Osteoblast (primary cell): Measurements from ENCODE around the gene NDUFAF8. TPM values are rescaled to one million over a fixed set of nuclear protein-coding genes. Genes with fewer than 3 reads are reported as not detected.

Experiments
- DNase-seq: peaks from one replicate; pipeline ENCODE4 v3.0.0; 2011; ENCODE audit warnings: low spot score, mixed read lengths; ENCODE audit not compliant: insufficient read length; ENCODE audit errors: missing footprints
- H2AFZ ChIP-seq: 2 replicates; pipeline ENCODE4 v1.6.0; 2011; ENCODE audit warnings: mild to moderate bottlenecking, low read length
- H3K27ac ChIP-seq: 2 replicates; pipeline ENCODE4 v1.5.1; 2011; ENCODE audit warnings: mild to moderate bottlenecking, low read depth, low read length, moderate library complexity
- H3K27me3 ChIP-seq: 2 replicates; pipeline ENCODE4 v1.6.0; 2012; ENCODE audit warnings: mild to moderate bottlenecking, control low read depth, inconsistent platforms, low read length, moderate library complexity; ENCODE audit not compliant: insufficient read depth
- H3K36me3 ChIP-seq: 2 replicates; pipeline ENCODE4 v1.5.1; 2011; ENCODE audit warnings: mild to moderate bottlenecking, low read length, control low read depth, moderate library complexity; ENCODE audit not compliant: insufficient read depth
- H3K4me1 ChIP-seq: 2 replicates; pipeline ENCODE4 v1.5.1; 2011; ENCODE audit warnings: mild to moderate bottlenecking, low read length, control low read depth, moderate library complexity; ENCODE audit not compliant: insufficient read depth
- H3K4me2 ChIP-seq: 2 replicates; pipeline ENCODE4 v1.6.0; 2011; ENCODE audit warnings: mild to moderate bottlenecking, low read length; ENCODE audit not compliant: insufficient read depth
- H3K4me3 ChIP-seq: fragments of 200-600 bp; sonication (generic); 3 replicates; pipeline ENCODE4 v1.5.1; 2012; ENCODE audit warnings: mild to moderate bottlenecking, low read length, inconsistent platforms; ENCODE audit not compliant: insufficient read depth
- H3K79me2 ChIP-seq: 2 replicates; pipeline ENCODE4 v1.6.0; 2012; ENCODE audit warnings: mild to moderate bottlenecking, low read length, control low read depth, inconsistent platforms; ENCODE audit not compliant: insufficient read depth
- H3K9me3 ChIP-seq: 2 replicates; pipeline ENCODE4 v1.5.1; 2011; ENCODE audit warnings: low read depth, low read length, control low read depth
- H4K20me1 ChIP-seq: 2 replicates; pipeline ENCODE4 v1.6.0; 2012; ENCODE audit warnings: mild to moderate bottlenecking, low read length, control low read depth; ENCODE audit not compliant: insufficient read depth
- total RNA-seq: library from RNA; depleted of rRNA; stranded (reverse); fragments of >200 nt; gene quantifications from 2 replicates; pipeline ENCODE4 v1.2.3, GENCODE V29; 2012
- TF ChIP-seq, protein P1 (sequence below): IDR thresholded peaks from 2 replicates; pipeline ENCODE4 v1.5.1; 2011; ENCODE audit warnings: mild to moderate bottlenecking, low read depth, low read length, moderate library complexity; ENCODE audit errors: extremely low read depth

The NDUFAF8 gene
- total RNA-seq, 1 donor = 19.9 TPM

GRCh38 chr17:81195941-81196495 lies 43.1 kb upstream of the NDUFAF8 start:
- H3K4me2 ChIP-seq = no peak overlapping the region
- H3K4me1 ChIP-seq = no peaks in the 10 kb centered on the region
- H4K20me1 ChIP-seq = no peaks in the 10 kb centered on the region
- no peak overlapping the region for H3K27ac ChIP-seq
- no peaks in the 10 kb centered on the region for H3K27me3 ChIP-seq
- H2AFZ ChIP-seq = no peak overlapping the region
- no peaks in the 10 kb centered on the region for H3K9me3 ChIP-seq
- H3K4me3 ChIP-seq = no peak overlapping the region
- TF ChIP-seq, protein P1, sequence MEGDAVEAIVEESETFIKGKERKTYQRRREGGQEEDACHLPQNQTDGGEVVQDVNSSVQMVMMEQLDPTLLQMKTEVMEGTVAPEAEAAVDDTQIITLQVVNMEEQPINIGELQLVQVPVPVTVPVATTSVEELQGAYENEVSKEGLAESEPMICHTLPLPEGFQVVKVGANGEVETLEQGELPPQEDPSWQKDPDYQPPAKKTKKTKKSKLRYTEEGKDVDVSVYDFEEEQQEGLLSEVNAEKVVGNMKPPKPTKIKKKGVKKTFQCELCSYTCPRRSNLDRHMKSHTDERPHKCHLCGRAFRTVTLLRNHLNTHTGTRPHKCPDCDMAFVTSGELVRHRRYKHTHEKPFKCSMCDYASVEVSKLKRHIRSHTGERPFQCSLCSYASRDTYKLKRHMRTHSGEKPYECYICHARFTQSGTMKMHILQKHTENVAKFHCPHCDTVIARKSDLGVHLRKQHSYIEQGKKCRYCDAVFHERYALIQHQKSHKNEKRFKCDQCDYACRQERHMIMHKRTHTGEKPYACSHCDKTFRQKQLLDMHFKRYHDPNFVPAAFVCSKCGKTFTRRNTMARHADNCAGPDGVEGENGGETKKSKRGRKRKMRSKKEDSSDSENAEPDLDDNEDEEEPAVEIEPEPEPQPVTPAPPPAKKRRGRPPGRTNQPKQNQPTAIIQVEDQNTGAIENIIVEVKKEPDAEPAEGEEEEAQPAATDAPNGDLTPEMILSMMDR = no peak
- DNase-seq = no peak
- no peaks in the 10 kb centered on the region for H3K79me2 ChIP-seq
- no peaks in the 10 kb centered on the region for H3K36me3 ChIP-seq

DNA sequence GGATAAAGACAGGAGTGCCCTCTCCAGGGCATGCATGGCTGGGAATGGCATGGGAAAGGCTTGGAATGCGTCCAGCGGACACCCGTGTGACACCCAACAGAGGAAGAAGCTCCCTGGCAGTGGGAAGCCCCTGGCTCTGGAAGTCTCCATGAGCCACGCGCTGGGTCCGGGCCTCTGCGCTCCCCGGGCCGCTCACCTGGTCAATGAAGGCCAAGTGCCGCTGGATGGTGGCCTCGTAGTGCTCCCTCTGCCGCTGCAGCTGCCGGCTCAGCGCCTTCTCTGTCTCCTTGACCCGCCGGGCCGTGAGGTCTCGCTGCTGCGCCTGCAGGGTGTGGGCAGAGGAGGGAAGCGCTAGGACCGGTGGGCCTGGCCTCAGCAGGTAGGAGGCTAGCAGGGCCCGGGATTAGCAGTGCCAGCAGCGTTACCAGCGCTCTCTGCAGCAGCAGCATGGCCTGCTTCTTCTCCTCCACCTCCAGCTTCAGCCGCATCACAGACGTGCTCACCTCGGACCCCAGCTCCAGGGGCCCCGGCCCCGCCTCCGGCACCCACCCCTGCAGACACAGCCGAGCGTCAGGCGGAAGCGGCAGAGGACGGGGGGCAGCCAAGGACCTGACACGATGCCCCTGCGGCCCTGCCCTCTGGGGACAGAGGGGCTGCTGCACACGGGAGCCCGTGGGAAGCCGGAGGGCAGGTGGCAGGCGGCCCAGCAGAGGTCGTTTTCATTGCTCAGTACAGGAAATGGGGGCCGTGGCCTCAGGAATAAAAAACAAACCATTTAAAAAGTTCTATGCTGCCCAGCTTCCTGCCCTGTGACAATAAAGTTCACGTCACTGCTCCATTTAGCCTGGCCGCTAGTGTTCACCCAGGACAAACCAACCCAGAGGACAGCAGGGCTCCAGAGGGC lies 42.4 kb upstream of the NDUFAF8 start:
- no peaks in the 10 kb centered on the region for H3K27me3 ChIP-seq
- no peak overlapping the region for H3K4me2 ChIP-seq
- H3K4me1 ChIP-seq = no peaks in the 10 kb centered on the region
- no peaks in the 10 kb centered on the region for H4K20me1 ChIP-seq
- H3K9me3 ChIP-seq = no peaks in the 10 kb centered on the region
- DNase-seq = no peak
- H3K36me3 ChIP-seq = no peaks in the 10 kb centered on the region
- TF ChIP-seq, protein P1 = no peak
- no peak overlapping the region for H2AFZ ChIP-seq
- H3K4me3 ChIP-seq = no peak overlapping the region
- H3K27ac ChIP-seq = no peak overlapping the region
- no peaks in the 10 kb centered on the region for H3K79me2 ChIP-seq

GRCh38 chr17:81197409-81197795 lies 41.7 kb upstream of the NDUFAF8 start:
- H4K20me1 ChIP-seq = no peaks in the 10 kb centered on the region
- H2AFZ ChIP-seq = no peak overlapping the region
- H3K36me3 ChIP-seq = no peaks in the 10 kb centered on the region
- H3K4me3 ChIP-seq = no peak overlapping the region
- no peaks in the 10 kb centered on the region for H3K27me3 ChIP-seq
- no peaks in the 10 kb centered on the region for H3K79me2 ChIP-seq
- no peaks in the 10 kb centered on the region for H3K9me3 ChIP-seq
- no peak overlapping the region for H3K27ac ChIP-seq
- DNase-seq = no peak
- H3K4me1 ChIP-seq = no peaks in the 10 kb centered on the region
- H3K4me2 ChIP-seq = no peak overlapping the region
- TF ChIP-seq, protein P1 = no peak

DNA sequence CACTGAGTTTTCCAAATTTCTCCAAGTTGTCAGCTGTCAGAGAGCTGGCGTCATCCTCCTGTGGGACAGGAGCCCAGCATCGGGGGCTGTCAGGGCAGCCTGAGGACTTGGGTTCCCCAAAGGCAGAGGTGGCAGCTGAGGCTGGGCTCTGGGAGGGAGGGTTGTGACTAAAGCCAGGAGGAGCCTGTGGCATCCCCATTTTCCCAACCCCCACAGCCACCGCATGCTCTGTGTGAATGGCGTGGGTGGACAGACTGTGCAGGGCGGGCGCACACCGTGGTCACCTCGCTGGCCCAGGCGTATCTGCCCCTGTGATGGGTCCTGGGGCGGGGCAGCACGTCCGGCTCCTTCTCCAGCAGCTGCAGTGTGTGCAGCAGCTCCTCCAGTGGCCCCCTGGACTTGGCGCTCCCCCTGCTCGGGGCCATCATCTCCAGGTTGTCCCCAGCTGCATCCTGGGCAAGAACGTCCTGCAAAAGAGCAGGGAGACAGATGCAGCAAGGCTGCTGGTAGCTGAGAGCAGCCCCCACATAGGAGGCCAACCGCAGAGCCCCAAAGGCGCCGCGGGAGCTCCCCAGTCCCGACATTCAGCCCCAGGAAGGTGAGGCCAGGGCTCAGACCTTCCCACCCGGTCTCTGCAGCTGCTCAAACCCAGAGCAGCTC lies 41.2 kb upstream of the NDUFAF8 start:
- Histone ChIP-seq H3K4me1 (no peaks in the 10 kb centered on the region), H3K9me3 (no peaks in the 10 kb centered on the region), H3K27ac (no peak overlapping the region), H3K36me3 (no peaks in the 10 kb centered on the region), H3K4me3 (no peak overlapping the region), H3K79me2 (no peaks in the 10 kb centered on the region), H4K20me1 (no peaks in the 10 kb centered on the region), H2AFZ (no peak overlapping the region), H3K27me3 (no peaks in the 10 kb centered on the region), H3K4me2 (no peak overlapping the region)
- TF ChIP-seq, protein P1 = no peak
- no peak for DNase-seq
